ENCODE results near the gene CLDN8. TPM values are rescaled to one million over a fixed set of nuclear protein-coding genes. Genes with fewer than 3 reads are reported as not detected.

The CLDN8 gene
- total RNA-seq = not detected

GRCh38 chr21:30216041-30216723 is at the start of gene CLDN8:
Gene CLDN8, minus strand, starts transcription at chr21:30216097. Its CDS starts 172 bp downstream, at chr21:30215925.
- H3K4me3 Mint-ChIP-seq = no peak within 1 kb of the TSS
- no peaks in the 10 kb centered on the region for H3K27me3 Mint-ChIP-seq
- ATAC-seq (replicated peaks) = no peak
- H3K27ac Mint-ChIP-seq = no peak within 1 kb of the TSS
- H3K36me3 Mint-ChIP-seq (ENCODE audit: low read depth) = no peaks in the 10 kb centered on the region
- H3K4me1 Mint-ChIP-seq = no peaks in the 10 kb centered on the region
- no peaks in the 10 kb centered on the region for H3K9me3 Mint-ChIP-seq

- Mint-ChIP-seq H3K4me1 (no peaks in the 10 kb centered on the region), H3K4me3 (no peak overlapping the region), H3K9me3 (no peaks in the 10 kb centered on the region), H3K27me3 (no peaks in the 10 kb centered on the region), H3K27ac (no peak overlapping the region), H3K36me3 (ENCODE audit: low read depth) (no peaks in the 10 kb centered on the region)
- no peak for ATAC-seq (replicated peaks)
Measured at GRCh38 chr21:30257773-30258172, 41.9 kb upstream of the CLDN8 start.

- H3K27me3 Mint-ChIP-seq = no peaks in the 10 kb centered on the region
- no peaks in the 10 kb centered on the region for H3K4me1 Mint-ChIP-seq
- H3K36me3 Mint-ChIP-seq (ENCODE audit: low read depth) = no peaks in the 10 kb centered on the region
- H3K9me3 Mint-ChIP-seq = no peaks in the 10 kb centered on the region
- H3K27ac Mint-ChIP-seq = no peak overlapping the region
- H3K4me3 Mint-ChIP-seq = no peak overlapping the region
- no peak for ATAC-seq (replicated peaks)
Measured at GRCh38 chr21:30256100-30256499, 40.2 kb upstream of the CLDN8 start.

- no peak overlapping the region for H3K4me3 Mint-ChIP-seq
- H3K27ac Mint-ChIP-seq = no peak overlapping the region
- peaks cover 3% of the 10 kb centered on the region for H3K9me3 Mint-ChIP-seq
- ATAC-seq (replicated peaks) = no peak
- H3K27me3 Mint-ChIP-seq = no peaks in the 10 kb centered on the region
- no peaks in the 10 kb centered on the region for H3K4me1 Mint-ChIP-seq
- H3K36me3 Mint-ChIP-seq (ENCODE audit: low read depth) = no peaks in the 10 kb centered on the region
Measured at GRCh38 chr21:30255679-30256078, 39.8 kb upstream of the CLDN8 start.

GRCh38 chr21:30251781-30252180 is 35.9 kb upstream of the CLDN8 start:
- no peak overlapping the region for H3K4me3 Mint-ChIP-seq
- no peaks in the 10 kb centered on the region for H3K36me3 Mint-ChIP-seq (ENCODE audit: low read depth)

GRCh38 chr21:30249936-30250335 is 34.0 kb upstream of the CLDN8 start:
- Mint-ChIP-seq H3K4me1 (no peaks in the 10 kb centered on the region), H3K36me3 (ENCODE audit: low read depth) (no peaks in the 10 kb centered on the region), H3K27me3 (no peaks in the 10 kb centered on the region), H3K27ac (no peak overlapping the region), H3K4me3 (no peak overlapping the region), H3K9me3 (peaks cover 8% of the 10 kb centered on the region)
- ATAC-seq (replicated peaks) = no peak

More at GRCh38 chr21:30251781-30252180, 35.9 kb upstream of the CLDN8 start:
- Mint-ChIP-seq H3K27me3 (no peaks in the 10 kb centered on the region), H3K4me1 (no peaks in the 10 kb centered on the region), H3K9me3 (peaks cover 8% of the 10 kb centered on the region), H3K27ac (no peak overlapping the region)
- ATAC-seq (replicated peaks) = no peak

GRCh38 chr21:30248844-30249243 is 32.9 kb upstream of the CLDN8 start:
- Mint-ChIP-seq H3K36me3 (ENCODE audit: low read depth) (no peaks in the 10 kb centered on the region), H3K27me3 (no peaks in the 10 kb centered on the region), H3K27ac (no peak overlapping the region), H3K9me3 (peaks cover 8% of the 10 kb centered on the region), H3K4me3 (no peak overlapping the region), H3K4me1 (no peaks in the 10 kb centered on the region)
- ATAC-seq (replicated peaks) = no peak

- H3K27ac Mint-ChIP-seq = no peak overlapping the region
- no peaks in the 10 kb centered on the region for H3K36me3 Mint-ChIP-seq (ENCODE audit: low read depth)
- ATAC-seq (replicated peaks) = no peak
- H3K4me1 Mint-ChIP-seq = no peaks in the 10 kb centered on the region
- peaks cover 5% of the 10 kb centered on the region for H3K9me3 Mint-ChIP-seq
- H3K4me3 Mint-ChIP-seq = no peak overlapping the region
- H3K27me3 Mint-ChIP-seq = no peaks in the 10 kb centered on the region
Measured at GRCh38 chr21:30245061-30245460, 29.2 kb upstream of the CLDN8 start.

GRCh38 chr21:30243691-30244090 is 27.8 kb upstream of the CLDN8 start:
- no peaks in the 10 kb centered on the region for H3K4me1 Mint-ChIP-seq
- no peak for ATAC-seq (replicated peaks)
- no peaks in the 10 kb centered on the region for H3K27me3 Mint-ChIP-seq
- H3K27ac Mint-ChIP-seq = no peak overlapping the region
- H3K9me3 Mint-ChIP-seq = no peaks in the 10 kb centered on the region
- H3K4me3 Mint-ChIP-seq = no peak overlapping the region
- H3K36me3 Mint-ChIP-seq (ENCODE audit: low read depth) = no peaks in the 10 kb centered on the region

- H3K36me3 Mint-ChIP-seq (ENCODE audit: low read depth) = no peaks in the 10 kb centered on the region
- ATAC-seq (replicated peaks) = no peak
- no peaks in the 10 kb centered on the region for H3K9me3 Mint-ChIP-seq
- H3K27ac Mint-ChIP-seq = no peak overlapping the region
- H3K4me1 Mint-ChIP-seq = no peaks in the 10 kb centered on the region
- H3K4me3 Mint-ChIP-seq = no peak overlapping the region
- H3K27me3 Mint-ChIP-seq = no peaks in the 10 kb centered on the region
Measured at GRCh38 chr21:30240661-30241060, 24.8 kb upstream of the CLDN8 start.

GRCh38 chr21:30238168-30238567 is 22.3 kb upstream of the CLDN8 start:
- H3K4me3 Mint-ChIP-seq = no peak overlapping the region
- H3K27ac Mint-ChIP-seq = no peak overlapping the region
- no peak for ATAC-seq (replicated peaks)
- no peaks in the 10 kb centered on the region for H3K4me1 Mint-ChIP-seq
- H3K36me3 Mint-ChIP-seq (ENCODE audit: low read depth) = no peaks in the 10 kb centered on the region
- H3K27me3 Mint-ChIP-seq = no peaks in the 10 kb centered on the region
- no peaks in the 10 kb centered on the region for H3K9me3 Mint-ChIP-seq

GRCh38 chr21:30234643-30235042 is 18.7 kb upstream of the CLDN8 start:
- H3K27me3 Mint-ChIP-seq = peaks cover 2% of the 10 kb centered on the region
- H3K9me3 Mint-ChIP-seq = peaks cover 4% of the 10 kb centered on the region
- ATAC-seq (replicated peaks) = no peak
- no peak overlapping the region for H3K27ac Mint-ChIP-seq
- H3K36me3 Mint-ChIP-seq (ENCODE audit: low read depth) = no peaks in the 10 kb centered on the region
- no peak overlapping the region for H3K4me3 Mint-ChIP-seq
- no peaks in the 10 kb centered on the region for H3K4me1 Mint-ChIP-seq

GRCh38 chr21:30234050-30234449 is 18.2 kb upstream of the CLDN8 start:
- H3K4me1 Mint-ChIP-seq = no peaks in the 10 kb centered on the region
- H3K36me3 Mint-ChIP-seq (ENCODE audit: low read depth) = no peaks in the 10 kb centered on the region
- peaks cover 3% of the 10 kb centered on the region for H3K27me3 Mint-ChIP-seq
- H3K9me3 Mint-ChIP-seq = peaks cover 6% of the 10 kb centered on the region
- no peak for ATAC-seq (replicated peaks)
- H3K27ac Mint-ChIP-seq = no peak overlapping the region
- no peak overlapping the region for H3K4me3 Mint-ChIP-seq

GRCh38 chr21:30233228-30234020 is 17.5 kb upstream of the CLDN8 start:
- Mint-ChIP-seq H3K9me3 (peaks cover 6% of the 10 kb centered on the region), H3K36me3 (ENCODE audit: low read depth) (no peaks in the 10 kb centered on the region), H3K27ac (no peak overlapping the region), H3K4me3 (no peak overlapping the region), H3K4me1 (no peaks in the 10 kb centered on the region), H3K27me3 (peaks cover 3% of the 10 kb centered on the region)
- ATAC-seq (replicated peaks) = no peak

GRCh38 chr21:30232011-30232410 is 16.1 kb upstream of the CLDN8 start:
- Mint-ChIP-seq H3K4me3 (no peak overlapping the region), H3K9me3 (peaks cover 6% of the 10 kb centered on the region), H3K27ac (no peak overlapping the region), H3K27me3 (peaks cover 3% of the 10 kb centered on the region), H3K36me3 (ENCODE audit: low read depth) (no peaks in the 10 kb centered on the region), H3K4me1 (no peaks in the 10 kb centered on the region)
- ATAC-seq (replicated peaks) = no peak
